A549 (cell line): ENCODE data around the gene CDAN1.

Experiments
- CTCF ChIP-seq: fragments of >200 bp; sonication (Bioruptor Twin); formaldehyde crosslinking; IDR thresholded peaks from 3 replicates; pipeline ENCODE4 v1.5.1; 2016
- JUN ChIP-seq, 2 experiments: fragments of >200 bp; sonication (Bioruptor Twin); formaldehyde crosslinking; IDR thresholded peaks; 2 replicates in 1 of 2; 3 replicates in 1 of 2; pipeline ENCODE4 v1.6.1; 2016 to 2017
- JUNB ChIP-seq: fragments of >200 bp; sonication (Bioruptor Twin); formaldehyde crosslinking; IDR thresholded peaks from 2 replicates; pipeline ENCODE4 v1.6.1; 2016
- POLR2A ChIP-seq: IDR thresholded peaks from 2 replicates; pipeline ENCODE4 v1.6.1; 2012; ENCODE audit warnings: mild to moderate bottlenecking, low read length
- SREBF2 ChIP-seq: fragments of 450-650 bp; IDR thresholded peaks from 2 replicates; pipeline ENCODE4 v1.6.1; 2014; ENCODE audit warnings: mild to moderate bottlenecking, moderate library complexity

GRCh38 chr15:42712584-42712983 is 24.3 kb downstream of the CDAN1 start:
- TF ChIP-seq CTCF = no peak
- no peak for TF ChIP-seq SREBF2
- no peak for TF ChIP-seq POLR2A
- no peak for TF ChIP-seq JUNB
- TF ChIP-seq JUN (IDR thresholded peaks at IDR 0.05) = no peak
